Activated CD4-positive, alpha-beta T cell treated with anti-CD3 and anti-CD28 coated beads for 36 hours (primary cell): ENCODE measurements around the gene RPS6KA4. TPM values are rescaled to one million over a fixed set of nuclear protein-coding genes. Genes with fewer than 3 reads are reported as not detected.

Source experiments
- ATAC-seq: fragments of 200-7000 bp; cut with Tn5 transposase; one replicate; pipeline ENCODE4 v1.10.0; 2021; ENCODE audit warnings: mild to moderate bottlenecking, moderate library complexity
- CTCF ChIA-PET: fragments of 350-600 bp; sonication (Branson Sonifier 250); formaldehyde crosslinking; loops from one replicate; lab custom pipeline; 2021; ENCODE audit warnings: antibody characterized with exemption; lab: Charles Lee
- POLR2A ChIA-PET: fragments of 350-600 bp; sonication (Branson Sonifier 250); formaldehyde crosslinking; loops from one replicate; lab custom pipeline; 2021; ENCODE audit warnings: antibody characterized with exemption, inconsistent platforms; lab: Charles Lee
- DNase-seq: peaks from one replicate; pipeline ENCODE4 v3.0.0-alpha.2; 2020
- H3K27ac Mint-ChIP-seq: one replicate; pipeline ENCODE4 v1.8.0; 2021; ENCODE audit warnings: mixed read lengths
- H3K27me3 Mint-ChIP-seq: one replicate; pipeline ENCODE4 v1.8.0; 2021; ENCODE audit warnings: mixed read lengths
- H3K36me3 Mint-ChIP-seq: one replicate; pipeline ENCODE4 v1.8.0; 2021; ENCODE audit warnings: low read depth, mixed read lengths
- H3K4me1 Mint-ChIP-seq: one replicate; pipeline ENCODE4 v1.8.0; 2021; ENCODE audit warnings: mixed read lengths
- H3K4me3 Mint-ChIP-seq: one replicate; pipeline ENCODE4 v1.8.0; 2021; ENCODE audit warnings: mild to moderate bottlenecking, moderate library complexity, mixed read lengths
- H3K9me3 Mint-ChIP-seq: one replicate; pipeline ENCODE4 v1.8.0; 2021; ENCODE audit warnings: low read depth, mixed read lengths
- intact Hi-C, 2 experiments: fragments of 100-400 bp; cut with DNase I in 1 of 2; cut with micrococcal nuclease in 1 of 2; formaldehyde crosslinking; loops; one replicate each; pipeline versions ENCODE4 v1.14.2 to v1.15.1; 2022 to 2024; cut with DNase I, micrococcal nuclease
- total RNA-seq, 2 experiments: library from RNA; stranded (reverse); gene quantifications; one replicate each; pipeline ENCODE4 v1.2.3, GENCODE V29; 2021

Gene RPS6KA4
- total RNA-seq, 2 experiments from 2014 or later, result 22.0 to 30.2 TPM

GRCh38 chr11:64327993-64328392 lies 31.0 kb upstream of the RPS6KA4 start:
- Mint-ChIP-seq H3K4me1 (peaks cover 9% of the 10 kb centered on the region), H3K27ac (no peak overlapping the region), H3K27me3 (no peaks in the 10 kb centered on the region), H3K4me3 (no peak overlapping the region), H3K36me3 (no peaks in the 10 kb centered on the region), H3K9me3 (no peaks in the 10 kb centered on the region)
- ChIA-PET POLR2A (no interaction called here), CTCF (no interaction called here)
- no peak for DNase-seq
- no peak for ATAC-seq
- intact Hi-C loops, result no loop called here

GRCh38 chr11:64330888-64331287 lies 28.1 kb upstream of the RPS6KA4 start:
- H3K4me3 Mint-ChIP-seq, result no peak overlapping the region
- ChIA-PET CTCF (interaction anchor here (0.6 to 4.0 kb wide), 5 partner anchors 11 to 126 kb away, joined by 3 to 33 read pairs (median 4); partner anchors contain the start of genes PRDX5 and TRMT112), POLR2A (interaction anchor here (0.6 to 1.4 kb wide), 2 partner anchors 11 to 13 kb away, joined by 3 to 9 read pairs; partner anchors contain the start of genes PRDX5 and TRMT112)
- H3K4me1 Mint-ChIP-seq, result peaks cover 17% of the 10 kb centered on the region
- peaks cover 8% of the 10 kb centered on the region for H3K36me3 Mint-ChIP-seq
- no peak overlapping the region for H3K27ac Mint-ChIP-seq
- H3K27me3 Mint-ChIP-seq, result no peaks in the 10 kb centered on the region
- H3K9me3 Mint-ChIP-seq, result no peaks in the 10 kb centered on the region
- intact Hi-C loops, result loop anchor here in 1 of 2 experiments (1.0 kb wide), 1 partner anchor 13 kb away; the partner anchor contains the start of gene PRDX5
- no peak for ATAC-seq
- DNase-seq, result no peak

DNA sequence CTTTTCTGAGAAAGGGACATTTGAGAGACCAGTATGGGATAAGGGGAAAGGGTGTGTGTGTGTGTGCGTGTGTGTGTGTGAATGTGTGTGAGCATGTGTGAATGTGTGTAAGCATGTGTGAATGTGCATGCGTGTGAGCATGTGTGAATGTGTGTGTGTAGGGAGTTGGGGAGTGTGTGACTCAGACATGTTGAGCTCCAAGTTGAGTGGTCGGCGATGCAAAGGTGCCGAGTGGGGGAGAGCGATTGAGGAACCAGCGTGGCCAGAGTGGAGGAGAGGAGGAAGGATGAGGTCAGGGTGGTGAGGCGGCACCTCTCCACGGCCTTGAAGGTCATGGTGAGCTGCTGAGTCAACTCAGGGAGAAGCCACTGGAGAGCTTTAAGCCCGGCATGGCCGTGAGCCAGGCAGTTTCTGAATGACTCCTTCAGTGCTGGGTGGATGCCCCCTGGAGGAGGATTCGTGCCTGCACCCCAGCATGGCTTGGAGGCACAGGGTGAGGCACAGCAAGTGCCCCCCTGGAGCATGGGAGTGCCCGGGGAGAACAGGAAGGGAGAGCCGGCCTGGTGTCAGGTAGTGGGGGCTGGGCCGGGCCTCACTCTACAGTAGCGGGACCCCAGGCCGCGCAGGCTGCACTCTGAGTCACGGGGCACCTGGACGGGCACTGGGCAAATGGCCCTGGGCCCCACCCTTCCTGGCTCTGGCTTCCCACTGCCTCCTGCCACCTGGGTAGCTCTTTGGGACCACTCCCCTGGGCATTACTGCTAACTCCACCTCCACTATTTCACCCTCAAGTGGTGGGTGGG lies 27.2 kb upstream of the RPS6KA4 start:
- intact Hi-C loops, result loop anchor here in 1 of 2 experiments (1.0 kb wide), 1 partner anchor 13 kb away; the partner anchor contains the start of gene PRDX5
- Mint-ChIP-seq H3K9me3 (no peaks in the 10 kb centered on the region), H3K4me3 (no peak overlapping the region), H3K27ac (peak overlapping the region; percentile 43), H3K36me3 (peaks cover 8% of the 10 kb centered on the region), H3K4me1 (peaks cover 17% of the 10 kb centered on the region), H3K27me3 (no peaks in the 10 kb centered on the region)
- CTCF ChIA-PET, result interaction anchor here (0.6 to 4.0 kb wide), 9 partner anchors 11 to 127 kb away, joined by 3 to 33 read pairs (median 4); partner anchors contain the start of genes ESRRA, PRDX5 and TRMT112
- DNase-seq, result peak; percentile 90
- POLR2A ChIA-PET, result interaction anchor here (0.6 to 1.4 kb wide), 4 partner anchors 10 to 125 kb away, joined by 3 to 9 read pairs (median 5); partner anchors contain the start of genes FERMT3, PRDX5 and TRMT112
- peak; percentile 85 for ATAC-seq

DNA sequence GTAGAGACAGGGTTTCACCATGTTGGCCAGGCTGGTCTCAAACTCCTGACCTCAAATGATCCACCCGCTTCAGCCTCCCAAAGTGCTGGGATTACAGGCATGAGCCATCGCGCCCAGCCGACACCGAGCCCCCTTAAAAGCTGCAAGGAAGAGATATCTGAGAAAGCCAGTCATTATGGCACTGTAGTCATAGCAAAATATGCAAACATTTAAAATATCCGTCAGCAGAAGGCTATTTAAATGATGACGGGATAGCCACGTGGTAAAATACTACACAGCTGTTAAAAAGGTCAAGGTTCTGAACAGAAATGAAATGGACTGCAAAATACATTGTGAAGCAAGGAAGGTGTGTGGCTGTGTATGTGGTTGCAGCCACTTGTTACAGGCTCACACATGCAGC lies 25.4 kb upstream of the RPS6KA4 start:
- H3K9me3 Mint-ChIP-seq, result no peaks in the 10 kb centered on the region
- no peaks in the 10 kb centered on the region for H3K27me3 Mint-ChIP-seq
- H3K4me3 Mint-ChIP-seq, result no peak overlapping the region
- intact Hi-C loops, result no loop called here
- ChIA-PET CTCF (interaction anchor here (4.0 kb wide), 1 partner anchor 16 kb away, joined by 33 read pairs; the partner anchor contains the start of genes PRDX5 and TRMT112), POLR2A (no interaction called here)
- H3K4me1 Mint-ChIP-seq, result peaks cover 17% of the 10 kb centered on the region
- no peak overlapping the region for H3K27ac Mint-ChIP-seq
- H3K36me3 Mint-ChIP-seq, result peaks cover 14% of the 10 kb centered on the region
- DNase-seq (no peak), ATAC-seq (no peak)

GRCh38 chr11:64334764-64335735 lies 23.9 kb upstream of the RPS6KA4 start:
- Mint-ChIP-seq H3K4me3 (no peak overlapping the region), H3K36me3 (peaks cover 14% of the 10 kb centered on the region), H3K27ac (no peak overlapping the region), H3K27me3 (no peaks in the 10 kb centered on the region), H3K4me1 (peaks cover 28% of the 10 kb centered on the region), H3K9me3 (no peaks in the 10 kb centered on the region)
- CTCF ChIA-PET, result interaction anchor here (0.9 kb wide), 1 partner anchor 12 kb away, joined by 3 read pairs; no protein-coding TSS in a partner anchor
- peak; percentile 71 for ATAC-seq
- intact Hi-C loops, result loop anchor here in 1 of 2 experiments (1.0 kb wide), 1 partner anchor 17 kb away; the partner anchor contains the start of gene PRDX5
- POLR2A ChIA-PET, result no interaction called here
- peak; percentile 76 for DNase-seq

- CTCF ChIA-PET, result interaction anchor here (0.6 to 1.2 kb wide), 5 partner anchors 17 to 1746 kb away, joined by 3 to 4 read pairs (median 4); partner anchors contain the start of genes PRDX5 and TUT1
- H3K27me3 Mint-ChIP-seq, result no peaks in the 10 kb centered on the region
- intact Hi-C loops, result no loop called here
Observed at GRCh38 chr11:64337538-64338249, 21.3 kb upstream of the RPS6KA4 start.

GRCh38 chr11:64338716-64339115 lies 20.2 kb upstream of the RPS6KA4 start:
- Mint-ChIP-seq H3K27ac (peak overlapping the region; percentile 94), H3K36me3 (peaks cover 23% of the 10 kb centered on the region), H3K9me3 (no peaks in the 10 kb centered on the region), H3K4me1 (peaks cover 36% of the 10 kb centered on the region), H3K4me3 (peak overlapping the region; percentile 91), H3K27me3 (no peaks in the 10 kb centered on the region)
- DNase-seq, result no peak
- ChIA-PET CTCF (no interaction called here), POLR2A (no interaction called here)
- ATAC-seq, result no peak
- intact Hi-C loops, result no loop called here

More at GRCh38 chr11:64337538-64338249, 21.3 kb upstream of the RPS6KA4 start:
- POLR2A ChIA-PET, result interaction anchor here (1.1 kb wide), 1 partner anchor 20 kb away, joined by 3 read pairs; the partner anchor contains the start of gene PRDX5
- no peak for ATAC-seq
- Mint-ChIP-seq H3K4me3 (no peak overlapping the region), H3K36me3 (peaks cover 24% of the 10 kb centered on the region), H3K4me1 (peaks cover 36% of the 10 kb centered on the region), H3K9me3 (no peaks in the 10 kb centered on the region), H3K27ac (peak overlapping the region; percentile 21)
- no peak for DNase-seq

DNA sequence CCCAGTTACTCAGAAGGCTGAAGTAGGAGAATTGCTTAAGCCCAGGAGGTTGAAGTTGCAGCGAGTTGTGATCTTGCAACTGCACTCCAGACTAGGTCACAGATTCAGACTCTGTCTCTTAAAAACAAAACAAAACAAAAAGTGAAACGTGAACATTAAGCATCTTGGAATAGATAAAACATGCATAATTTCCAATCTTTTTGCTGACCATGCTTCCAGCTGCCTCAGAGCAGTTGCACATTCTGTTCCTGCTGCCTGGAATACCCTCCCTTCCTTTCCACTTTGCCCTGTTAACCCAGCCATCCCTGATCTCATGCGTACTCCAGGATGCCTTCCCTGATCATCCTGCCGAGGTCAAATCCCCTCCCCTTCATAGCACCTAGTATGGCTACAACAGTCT lies 19.7 kb upstream of the RPS6KA4 start:
- intact Hi-C loops, result no loop called here
- ChIA-PET CTCF (no interaction called here), POLR2A (no interaction called here)
- DNase-seq (no peak), ATAC-seq (no peak)
- Mint-ChIP-seq H3K4me3 (peak overlapping the region; percentile 91), H3K4me1 (peaks cover 36% of the 10 kb centered on the region), H3K27ac (peak overlapping the region; percentile 94), H3K9me3 (no peaks in the 10 kb centered on the region), H3K36me3 (peaks cover 23% of the 10 kb centered on the region), H3K27me3 (no peaks in the 10 kb centered on the region)

DNA sequence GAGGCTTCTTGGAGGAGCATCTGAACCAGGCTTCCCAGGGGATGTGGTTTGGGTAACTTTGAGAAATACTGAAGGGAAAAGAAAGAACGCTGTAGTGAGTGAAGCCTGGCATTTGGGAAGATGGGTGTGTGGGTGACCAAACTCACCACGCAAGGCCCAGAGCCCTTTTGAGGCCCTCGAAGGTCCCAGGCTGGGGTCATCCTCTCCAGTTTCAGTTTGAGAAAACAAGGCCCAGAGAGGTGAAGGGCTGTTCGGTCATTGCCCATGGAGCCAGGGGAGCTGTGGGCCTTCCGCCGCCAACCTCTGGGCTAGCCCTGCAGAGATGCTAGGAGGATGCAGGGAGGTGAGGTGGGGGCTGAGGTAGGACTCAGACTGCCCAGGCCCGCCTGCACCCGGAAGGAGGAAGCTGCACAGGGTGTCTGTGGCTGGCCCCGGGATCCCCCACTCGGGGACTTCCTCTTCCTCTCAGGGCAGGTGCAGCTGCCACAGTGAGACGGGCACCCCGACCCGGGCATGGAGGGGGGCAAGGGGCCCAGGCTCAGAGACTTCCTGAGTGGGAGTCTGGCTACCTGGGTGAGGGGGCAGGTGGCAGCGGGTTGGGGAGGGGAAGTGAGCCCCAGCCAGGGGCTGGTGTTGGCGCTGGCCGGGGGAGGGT lies 19.1 kb upstream of the RPS6KA4 start, which contains the start of gene CCDC88B:
TSS of gene CCDC88B (plus strand) at position 451 of the 655 bp plus-strand sequence. CDS start at position 514, 63 bp downstream.
- H3K27ac Mint-ChIP-seq, result peak within 1 kb of the TSS; percentile 94
- no peaks in the 10 kb centered on the region for H3K27me3 Mint-ChIP-seq
- ATAC-seq (peak; percentile 82), DNase-seq (peak; percentile 91)
- peaks cover 22% of the 10 kb centered on the region for H3K36me3 Mint-ChIP-seq
- H3K4me3 Mint-ChIP-seq, result peak within 1 kb of the TSS; percentile 91
- intact Hi-C loops, result loop anchor here (1.0 to 10.0 kb wide), 6 partner anchors 22 to 775 kb away; partner anchors contain the start of genes ESRRA (in 2 of the 2), PRDX5 (in 1 of the 2), TM7SF2 (in 1 of the 2) and TRMT112 (in 1 of the 2)
- peaks cover 34% of the 10 kb centered on the region for H3K4me1 Mint-ChIP-seq
- no peaks in the 10 kb centered on the region for H3K9me3 Mint-ChIP-seq
- CTCF ChIA-PET, result interaction anchor here (0.6 kb wide), 1 partner anchor 270 kb away, joined by 3 read pairs; no protein-coding TSS in a partner anchor
- POLR2A ChIA-PET, result interaction anchor here (0.7 kb wide), 1 partner anchor 14 kb away, joined by 4 read pairs; no protein-coding TSS in a partner anchor
